ENCODE measurements around the gene CCDC9. TPM values are rescaled to one million over a fixed set of nuclear protein-coding genes. Genes with fewer than 3 reads are reported as not detected.

Gene CCDC9
- total RNA-seq, 1 donor from 2014 or later, result 19.2 TPM

DNA sequence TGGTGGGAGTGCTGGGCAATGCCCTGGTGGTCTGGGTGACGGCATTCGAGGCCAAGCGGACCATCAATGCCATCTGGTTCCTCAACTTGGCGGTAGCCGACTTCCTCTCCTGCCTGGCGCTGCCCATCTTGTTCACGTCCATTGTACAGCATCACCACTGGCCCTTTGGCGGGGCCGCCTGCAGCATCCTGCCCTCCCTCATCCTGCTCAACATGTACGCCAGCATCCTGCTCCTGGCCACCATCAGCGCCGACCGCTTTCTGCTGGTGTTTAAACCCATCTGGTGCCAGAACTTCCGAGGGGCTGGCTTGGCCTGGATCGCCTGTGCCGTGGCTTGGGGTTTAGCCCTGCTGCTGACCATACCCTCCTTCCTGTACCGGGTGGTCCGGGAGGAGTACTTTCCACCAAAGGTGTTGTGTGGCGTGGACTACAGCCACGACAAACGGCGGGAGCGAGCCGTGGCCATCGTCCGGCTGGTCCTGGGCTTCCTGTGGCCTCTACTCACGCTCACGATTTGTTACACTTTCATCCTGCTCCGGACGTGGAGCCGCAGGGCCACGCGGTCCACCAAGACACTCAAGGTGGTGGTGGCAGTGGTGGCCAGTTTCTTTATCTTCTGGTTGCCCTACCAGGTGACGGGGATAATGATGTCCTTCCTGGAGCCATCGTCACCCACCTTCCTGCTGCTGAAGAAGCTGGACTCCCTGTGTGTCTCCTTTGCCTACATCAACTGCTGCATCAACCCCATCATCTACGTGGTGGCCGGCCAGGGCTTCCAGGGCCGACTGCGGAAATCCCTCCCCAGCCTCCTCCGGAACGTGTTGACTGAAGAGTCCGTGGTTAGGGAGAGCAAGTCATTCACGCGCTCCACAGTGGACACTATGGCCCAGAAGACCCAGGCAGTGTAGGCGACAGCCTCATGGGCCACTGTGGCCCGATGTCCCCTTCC is 63.9 kb downstream of the CCDC9 start:
- no peak for DNase-seq
- intact Hi-C loops (cut with micrococcal nuclease), result no loop called here
- no peak for ATAC-seq

Small RNA genes lying within 50 kb of the gene (microRNA-seq; reads per million reads assigned to microRNA genes)
- not detected for gene MIR3190 (ENCODE audit: borderline number of aligned reads)
- not detected for gene MIR3191 (ENCODE audit: borderline number of aligned reads)

Other genes with a start within 250 kb of the CCDC9 start
- gene NPAS1, start 236.7 kb upstream of the CCDC9 start, total RNA-seq, result 0.32 TPM
- gene TMEM160, start 207.9 kb upstream of the CCDC9 start, total RNA-seq, result 31.6 TPM
- 22.1 TPM for gene ZC3H4, start 142.7 kb upstream of the CCDC9 start, total RNA-seq
- gene SAE1, start 125.7 kb upstream of the CCDC9 start, total RNA-seq, result 41.9 TPM
- gene BBC3, start 25.3 kb upstream of the CCDC9 start, total RNA-seq, result 5.1 TPM
- gene INAFM1, start 18.4 kb downstream of the CCDC9 start, total RNA-seq, result 12.7 TPM
- 5.3 TPM for gene C5AR1, start 53.3 kb downstream of the CCDC9 start, total RNA-seq
- 0.42 TPM for gene C5AR2, start 75.7 kb downstream of the CCDC9 start, total RNA-seq
- 7.3 TPM for gene DHX34, start 92.8 kb downstream of the CCDC9 start, total RNA-seq
- gene MEIS3, start 163.0 kb downstream of the CCDC9 start, total RNA-seq, result 3.4 TPM
- not detected for gene SLC8A2, start 215.4 kb downstream of the CCDC9 start, total RNA-seq
- gene KPTN, start 227.7 kb downstream of the CCDC9 start, total RNA-seq, result 12.3 TPM

Measured in left ventricle myocardium superior (tissue), 1 donor.